GM18520 (cell line): ENCODE measurements around the gene HSD17B8.

Experiments
- ATAC-seq: cut with Tn5 transposase; IDR thresholded peaks from one replicate; pipeline ENCODE4 v1.9.1; 2021; ENCODE audit not compliant: unreplicated experiment

Gene HSD17B8

DNA sequence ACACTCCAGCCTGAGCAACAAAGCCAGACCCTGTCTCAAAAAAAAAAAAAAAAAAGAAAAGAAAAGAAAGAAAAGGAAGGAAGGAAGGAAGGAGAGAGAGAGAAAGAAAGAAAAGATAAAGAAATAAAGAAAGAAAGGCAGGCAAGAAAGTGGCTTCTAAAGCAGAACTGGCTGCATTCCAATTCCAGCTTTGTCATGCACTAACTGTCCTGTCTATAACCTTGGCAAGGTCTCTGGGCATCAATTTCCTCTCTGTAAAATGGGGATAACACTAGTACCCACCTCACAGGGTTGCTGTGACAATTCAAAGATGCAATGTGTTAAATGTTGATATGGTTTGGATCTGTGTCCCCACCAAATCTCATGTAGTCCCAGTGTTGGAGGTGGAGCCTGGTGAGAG, 31.9 kb downstream of the HSD17B8 start:
- no peak for ATAC-seq

DNA sequence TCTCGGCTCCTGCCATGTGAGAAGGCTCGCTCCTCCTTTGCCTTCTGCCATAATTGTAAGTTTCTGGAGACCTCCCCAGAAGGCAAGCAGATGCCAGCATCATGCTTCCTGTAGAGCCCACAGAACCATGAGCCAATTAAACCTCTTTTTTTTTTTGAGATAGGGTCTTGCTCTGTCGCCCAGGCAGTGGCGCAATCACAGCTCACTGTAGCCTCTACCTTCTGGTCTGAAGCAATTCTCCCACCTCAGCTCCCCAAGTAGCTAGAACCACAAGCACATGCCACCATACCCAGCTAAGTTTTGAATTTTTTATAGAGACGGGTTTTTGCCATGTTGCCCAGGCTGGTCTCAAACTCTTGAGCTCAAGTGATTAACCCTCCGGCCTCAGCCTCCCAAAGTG, 32.4 kb downstream of the HSD17B8 start:
- ATAC-seq = no peak

DNA sequence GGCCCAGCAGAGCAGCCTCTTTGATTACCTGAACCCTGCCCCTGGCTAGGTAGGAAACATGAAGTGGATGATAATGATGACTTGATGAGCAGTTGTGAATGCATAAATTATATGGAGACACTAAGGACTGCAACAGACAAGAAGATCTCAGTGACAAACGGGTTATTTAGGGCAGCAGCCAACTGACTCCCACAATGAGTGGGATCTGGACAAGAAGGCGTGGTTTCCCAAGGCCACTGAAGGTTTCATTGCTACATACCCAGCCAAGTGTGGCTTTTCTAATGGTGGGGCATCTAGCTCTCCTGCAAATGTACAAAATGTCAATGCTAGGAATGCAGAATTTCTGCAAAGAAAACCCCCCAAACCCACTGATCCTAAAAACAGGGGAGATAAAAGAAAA, 33.3 kb downstream of the HSD17B8 start:
- ATAC-seq = no peak

DNA sequence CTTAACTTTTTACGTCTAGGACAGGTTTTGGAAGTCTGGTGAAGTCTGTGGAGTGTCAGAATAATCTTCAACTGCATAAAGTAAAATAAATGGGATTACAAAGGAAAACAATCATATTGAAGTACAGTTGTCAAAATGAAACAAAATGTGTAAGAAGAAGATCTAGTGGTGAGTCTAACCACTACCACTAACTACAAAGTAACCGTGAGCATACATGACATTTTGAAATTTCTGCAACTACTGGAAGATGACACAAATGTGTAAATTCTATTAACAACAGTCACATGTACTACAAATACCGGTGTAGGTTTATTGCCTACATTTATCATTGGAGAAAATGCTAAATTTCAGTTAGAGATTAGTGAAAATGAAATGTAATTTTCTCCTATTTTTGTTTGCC, 37.5 kb downstream of the HSD17B8 start:
- no peak for ATAC-seq

DNA sequence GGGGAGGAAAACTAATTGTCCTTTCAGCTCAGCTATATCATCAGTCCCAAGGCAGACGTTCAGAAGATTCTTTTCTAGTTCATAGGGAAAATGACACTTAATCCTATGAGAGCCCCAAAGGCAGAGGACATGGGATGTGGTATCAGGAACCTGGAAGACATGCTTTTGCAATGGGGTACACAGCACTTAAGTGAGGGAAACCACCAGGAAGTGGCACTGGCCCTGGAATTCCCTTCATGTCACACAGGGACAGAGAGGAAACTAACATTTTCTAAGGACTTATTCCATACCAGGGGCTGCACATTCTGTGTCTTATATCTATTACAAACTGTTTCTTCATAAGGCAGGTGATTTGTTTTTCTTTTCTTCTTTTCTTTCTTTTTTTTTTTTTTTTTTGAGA, 39.0 kb downstream of the HSD17B8 start:
- no peak for ATAC-seq

DNA sequence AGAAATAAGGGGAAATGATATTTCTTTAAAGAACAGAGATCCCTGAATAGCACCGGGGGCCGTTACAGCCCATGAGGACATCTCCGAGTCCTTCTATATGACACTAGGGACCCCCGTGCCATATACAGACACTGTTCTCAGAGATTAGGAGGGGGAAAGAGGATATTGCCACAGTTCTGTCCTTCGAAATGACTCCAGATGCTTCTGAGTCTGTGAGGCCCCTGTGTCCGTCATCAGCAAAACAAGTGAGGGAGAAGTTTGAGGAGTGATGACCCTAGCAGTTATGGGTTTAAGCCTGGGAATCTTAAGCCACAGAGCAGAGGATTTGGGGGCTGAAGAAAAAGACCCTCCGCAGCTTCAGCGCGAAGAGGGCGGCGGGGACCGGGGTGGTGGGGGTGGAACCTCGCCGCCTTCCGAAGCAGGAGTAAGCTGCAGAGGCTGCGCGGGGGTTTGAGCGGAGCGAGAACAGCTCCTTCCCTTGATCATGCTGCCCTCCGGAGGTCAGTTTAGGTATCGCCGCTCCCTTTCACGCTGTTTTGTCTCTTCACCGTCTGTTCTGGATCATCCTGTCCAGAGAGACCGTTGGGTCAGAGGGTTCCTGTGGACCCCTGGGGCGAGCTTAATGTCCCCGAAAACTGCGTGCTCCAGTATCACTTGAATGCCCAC, 43.7 kb downstream of the HSD17B8 start:
- peak; percentile 33 for ATAC-seq

DNA sequence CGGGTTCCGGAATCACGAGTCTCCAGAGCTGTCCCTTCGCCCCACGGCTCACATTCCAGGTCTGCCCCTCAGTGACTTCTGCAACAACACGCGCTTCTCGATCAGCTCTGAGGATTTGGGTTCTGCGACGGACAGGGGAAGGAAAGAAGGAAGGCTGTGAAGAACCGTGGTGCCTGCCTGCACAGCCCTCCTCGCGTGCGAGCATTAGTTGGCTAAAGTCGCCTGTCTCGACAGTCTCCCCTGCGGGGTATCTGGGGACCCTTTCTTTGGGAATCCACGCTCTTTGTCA, 44.1 kb downstream of the HSD17B8 start:
- ATAC-seq = peak; percentile 1

DNA sequence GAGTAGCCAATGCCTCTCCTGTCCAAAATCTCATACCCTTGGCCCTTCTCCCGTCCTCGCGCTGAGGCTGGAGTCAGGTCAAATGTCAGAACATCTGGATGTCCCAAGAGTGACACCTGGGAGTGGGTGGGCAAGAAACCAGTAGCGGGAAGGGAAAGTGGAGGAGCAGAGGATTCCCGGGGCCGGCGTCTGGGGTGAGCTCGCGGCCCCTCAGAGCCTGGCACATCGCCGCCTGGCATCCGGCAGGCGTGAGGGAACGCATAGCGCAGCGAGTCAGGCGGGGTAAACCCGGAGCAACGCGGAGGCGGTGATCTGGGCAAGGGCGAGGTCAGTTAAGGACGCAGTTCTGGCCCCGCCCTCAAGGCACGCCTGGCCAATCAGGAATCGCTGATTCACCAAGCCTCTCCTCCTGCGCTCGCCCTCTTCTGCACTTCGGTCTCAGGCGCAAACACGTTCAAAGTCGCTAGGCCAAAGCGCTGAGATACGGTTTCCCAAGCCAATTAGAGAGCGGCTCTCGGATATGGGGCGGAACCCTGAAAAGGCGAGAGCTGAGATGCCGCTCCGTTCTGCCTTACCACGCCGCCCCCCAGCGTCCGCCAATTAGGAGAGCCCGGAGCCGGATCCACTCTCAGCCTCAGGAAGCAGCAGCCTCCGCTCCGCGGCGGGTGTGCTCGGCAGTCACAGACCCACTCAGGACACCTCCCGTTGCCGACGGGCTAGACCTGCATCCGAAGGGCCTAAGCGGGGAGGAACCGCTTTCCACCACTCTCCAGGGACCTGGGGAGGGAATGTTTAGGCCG, 44.7 kb downstream of the HSD17B8 start:
- ATAC-seq = peak; percentile 87

DNA sequence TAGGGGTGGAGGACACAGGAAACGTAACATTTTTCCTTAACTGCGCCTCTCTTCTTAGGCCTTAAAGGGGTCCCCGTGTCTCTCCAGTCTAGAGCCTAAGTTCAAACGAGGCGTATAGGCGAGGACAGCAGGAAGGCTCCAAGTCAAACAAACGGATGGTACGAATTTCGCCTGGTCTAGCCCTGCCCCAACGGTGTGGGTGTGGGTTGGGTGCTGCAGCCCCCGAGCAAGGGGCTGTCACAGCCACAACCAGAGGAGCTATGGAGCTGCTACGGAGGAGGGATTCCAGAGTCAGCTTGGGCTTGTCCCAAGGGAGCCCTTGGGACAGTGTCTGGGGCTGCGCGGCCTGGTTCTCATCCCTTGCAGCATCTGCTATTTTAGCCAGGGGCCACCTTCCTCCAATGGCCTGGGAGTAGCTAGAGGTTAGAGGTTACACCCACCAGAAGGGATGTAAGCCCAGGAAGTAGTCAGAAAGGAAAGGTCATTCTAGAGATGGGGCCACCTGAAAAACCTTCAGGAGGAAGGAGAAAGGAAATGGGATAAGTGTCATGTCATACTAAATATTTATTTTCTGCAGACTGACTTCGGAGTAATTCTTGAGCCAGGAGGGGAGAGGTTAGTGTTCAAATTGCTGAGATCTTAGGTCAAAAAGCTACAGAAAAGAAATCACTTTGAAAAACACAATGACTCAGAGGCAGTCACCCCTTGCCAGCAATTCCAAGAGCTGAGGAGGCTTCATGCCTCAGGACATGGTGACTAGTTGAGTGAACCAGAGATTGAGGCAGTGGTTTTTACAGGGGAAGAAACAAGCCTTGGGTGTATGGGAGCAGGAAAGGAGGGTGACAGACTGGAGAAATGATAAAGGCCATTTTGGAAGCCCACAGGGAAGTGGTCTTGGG, 45.5 kb downstream of the HSD17B8 start:
- ATAC-seq = no peak

DNA sequence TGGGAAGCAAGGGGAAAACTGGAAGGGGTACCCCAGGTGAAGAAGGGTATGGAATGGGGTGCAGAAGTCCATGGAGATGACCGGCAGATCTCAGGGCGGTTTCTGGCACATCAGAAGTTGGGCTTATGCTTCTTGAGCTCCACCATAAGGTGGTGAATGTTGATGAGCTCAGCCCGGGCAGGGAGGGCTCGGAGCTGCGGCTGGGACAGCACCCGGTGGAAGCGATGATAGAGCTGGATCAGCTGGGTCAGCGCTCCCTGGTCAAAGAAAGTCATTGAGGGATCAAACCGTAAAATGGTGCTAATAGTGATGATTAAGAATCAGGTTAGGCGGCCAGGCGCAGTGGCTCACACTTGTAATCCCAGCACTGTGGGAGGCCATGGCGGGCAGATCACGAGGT, 46.3 kb downstream of the HSD17B8 start:
- no peak for ATAC-seq

DNA sequence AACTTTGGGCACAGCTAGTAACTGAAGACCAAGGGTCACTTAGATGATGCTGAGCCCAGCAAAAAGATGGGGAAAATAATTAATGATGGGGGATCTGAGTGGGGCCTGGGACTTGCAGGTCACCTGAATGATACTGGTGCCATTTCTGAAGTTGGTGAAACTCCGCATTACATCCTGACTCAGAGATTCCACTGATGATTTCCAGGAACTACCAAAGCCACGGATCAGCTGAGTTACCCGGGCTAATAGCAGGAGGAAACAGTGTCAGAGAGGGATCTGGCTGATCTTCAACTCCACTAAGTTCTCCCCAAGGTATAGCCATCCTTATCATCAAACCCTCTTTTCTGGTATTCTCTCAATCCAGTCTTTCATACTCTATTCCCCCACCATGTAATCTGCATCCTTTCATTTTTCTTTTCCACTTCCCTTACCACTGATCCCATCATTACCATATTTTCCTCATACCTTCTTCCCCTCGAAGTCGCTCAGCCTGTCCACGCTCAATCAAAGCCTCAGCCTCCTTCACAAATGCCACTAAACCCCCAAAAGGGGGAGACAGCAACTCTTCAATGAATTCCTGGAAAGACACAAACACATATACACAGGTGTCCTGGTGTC, 47.0 kb downstream of the HSD17B8 start:
- ATAC-seq = no peak

DNA sequence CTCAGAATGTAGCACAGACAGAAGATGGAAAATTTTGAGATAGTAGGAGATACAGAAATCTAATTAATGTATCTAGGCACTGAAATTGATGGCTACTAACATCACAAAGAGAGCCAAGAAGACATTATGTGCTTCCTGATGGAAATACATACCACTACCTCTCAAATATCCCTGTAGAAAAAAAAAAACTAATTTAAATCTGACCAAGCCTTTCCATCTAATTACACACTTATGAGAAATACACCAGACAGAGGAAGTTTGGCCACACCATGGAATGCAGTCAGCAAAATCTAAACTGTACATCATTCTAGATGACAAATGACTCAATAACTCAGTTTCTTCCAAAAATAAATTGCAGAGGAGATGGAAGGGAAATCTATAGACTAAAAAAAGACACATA, 48.3 kb downstream of the HSD17B8 start:
- ATAC-seq = no peak

DNA sequence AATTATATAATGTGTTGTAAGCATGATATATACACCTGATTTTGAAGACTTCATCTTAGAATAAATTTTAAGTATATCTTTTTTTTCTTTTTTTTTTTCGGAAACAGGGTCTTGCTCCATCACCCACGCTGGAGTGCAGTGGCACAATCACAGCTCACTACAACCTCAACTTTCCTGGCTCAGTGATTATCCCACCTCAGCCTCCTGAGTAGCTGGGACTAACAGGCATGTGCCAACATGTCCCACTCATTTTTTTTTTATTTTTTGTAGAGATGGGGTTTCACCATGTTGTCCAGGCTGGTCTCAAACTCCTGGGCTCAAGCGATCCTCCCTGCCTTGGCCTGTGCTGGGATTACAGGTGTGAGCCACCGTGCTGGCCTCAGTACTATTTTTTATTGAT, 50.1 kb downstream of the HSD17B8 start:
- no peak for ATAC-seq
